Liver (tissue), 9 donors: ENCODE results near the gene ZDHHC14. TPM values are rescaled to one million over a fixed set of nuclear protein-coding genes. Genes with fewer than 3 reads are reported as not detected.

ENCODE experiments used
- DNase-seq: peaks from one replicate; pipeline ENCODE4 v3.0.0-alpha.2; 2017; ENCODE audit warnings: low spot score
- H3K27ac ChIP-seq, 2 donors: one replicate each; pipeline ENCODE4 v1.7.0; 2013; ENCODE audit warnings: inconsistent platforms in 2 of 2, low read length in 2 of 2, control low read depth in 1 of 2, low read depth in 1 of 2, mild to moderate bottlenecking in 1 of 2
- H3K27me3 ChIP-seq, 4 donors: one replicate each; pipeline versions ENCODE4 v1.6.1 to v1.7.0; 2013; ENCODE audit warnings: low read length in 3 of 4, inconsistent platforms in 1 of 4, mild to moderate bottlenecking in 1 of 4, moderate library complexity in 1 of 4; ENCODE audit not compliant: control insufficient read depth in 4 of 4, insufficient read depth in 4 of 4
- H3K36me3 ChIP-seq, 4 donors: one replicate each; pipeline versions ENCODE4 v1.6.1 to v1.7.0; 2013; ENCODE audit warnings: low read length in 3 of 4, mild to moderate bottlenecking in 3 of 4, low read depth in 1 of 4, moderate library complexity in 1 of 4; ENCODE audit not compliant: control insufficient read depth in 4 of 4, insufficient read depth in 3 of 4
- H3K4me1 ChIP-seq, 4 donors: one replicate each; pipeline versions ENCODE4 v1.6.1 to v1.7.0; 2013; ENCODE audit warnings: low read length in 3 of 4, mild to moderate bottlenecking in 3 of 4, moderate library complexity in 1 of 4; ENCODE audit not compliant: control insufficient read depth in 4 of 4, insufficient read depth in 4 of 4
- H3K4me3 ChIP-seq, 3 donors: one replicate each; pipeline versions ENCODE4 v1.6.1 to v1.7.0; 2013; ENCODE audit warnings: low read length in 3 of 3, control low read depth in 1 of 3, low read depth in 1 of 3, mild to moderate bottlenecking in 1 of 3
- H3K9ac ChIP-seq, 2 donors: one replicate each; pipeline ENCODE4 v1.7.0; 2013; ENCODE audit warnings: low read length in 2 of 2, mild to moderate bottlenecking in 2 of 2, moderate library complexity in 2 of 2, control low read depth in 1 of 2, low read depth in 1 of 2
- H3K9me3 ChIP-seq, 4 donors: one replicate each; pipeline versions ENCODE4 v1.6.1 to v1.7.0; 2013; ENCODE audit warnings: low read length in 3 of 4; ENCODE audit not compliant: control insufficient read depth in 4 of 4
- CTCF ChIP-seq: fragments of 150-350 bp; IDR thresholded peaks from 2 replicates; pipeline ENCODE4 v1.5.1; 2017; ENCODE audit warnings: improper control_type of control experiment, low read depth, low read length; ENCODE audit not compliant: missing input control
- FOXA1 ChIP-seq: IDR thresholded peaks from 2 replicates; pipeline ENCODE4 v1.6.1; 2016; ENCODE audit warnings: antibody characterized with exemption
- FOXA2 ChIP-seq: IDR thresholded peaks from 2 replicates; pipeline ENCODE4 v1.6.1; 2016; ENCODE audit warnings: antibody characterized with exemption
- GABPA ChIP-seq, 2 donors: IDR thresholded peaks in 1 of 2; conservative IDR thresholded peaks in 1 of 2; 2 replicates each; pipeline ENCODE4 v1.6.1; 2016; ENCODE audit warnings: antibody characterized with exemption in 2 of 2, mild to moderate bottlenecking in 1 of 2, moderate library complexity in 1 of 2
- MAX ChIP-seq: IDR thresholded peaks from 2 replicates; pipeline ENCODE4 v1.6.1; 2016; ENCODE audit warnings: antibody characterized with exemption
- SP1 ChIP-seq: IDR thresholded peaks from 2 replicates; pipeline ENCODE4 v1.6.1; 2018; ENCODE audit warnings: antibody characterized with exemption, mild to moderate bottlenecking
- TAF1 ChIP-seq: conservative IDR thresholded peaks from 2 replicates; pipeline ENCODE4 v1.6.1; 2016; ENCODE audit warnings: antibody characterized with exemption, mild to moderate bottlenecking
- YY1 ChIP-seq: IDR thresholded peaks from 2 replicates; pipeline ENCODE4 v1.6.1; 2016; ENCODE audit warnings: antibody characterized with exemption, mild to moderate bottlenecking
- WGBS: extraction: QIAGEN DNeasy Blood & Tissue Kit; methylation state at CpG from one replicate; pipeline ENCODE4 v1.1.7; 2013; 5-methylcytosine and 5-hydroxymethylcytosine counted together
- polyA plus RNA-seq, 2 donors: library from polyadenylated mRNA; stranded (reverse) in 1 of 2; unstranded in 1 of 2; fragments of 200-250 nt in 1 of 2; fragments of >200 nt in 1 of 2; fragmentation: Nextera tagmentation in 1 of 2; extraction: Ambion mirVana in 1 of 2; gene quantifications; one replicate each; pipeline versions ENCODE4 v1.2.1 to v1.2.3, GENCODE V29; 2013 to 2015
- total RNA-seq, 2 donors: library from RNA; depleted of rRNA; stranded (reverse); fragments of >200 nt; gene quantifications; one replicate each; pipeline ENCODE4 v1.2.3, GENCODE V29; 2014
- TF ChIP-seq, protein P1 (sequence below): IDR thresholded peaks from 2 replicates; pipeline ENCODE4 v1.6.1; 2016; ENCODE audit warnings: antibody characterized with exemption, mild to moderate bottlenecking
- TF ChIP-seq, protein P2 (sequence below): IDR thresholded peaks from 2 replicates; pipeline ENCODE4 v1.6.1; 2016; ENCODE audit warnings: antibody characterized with exemption
- donor health status: healthy.
- donor health status: healthy.
- donor health status: healthy.
- donor health status: healthy.
- donor health status: healthy.

The ZDHHC14 gene
- total and polyA plus RNA-seq, 4 donors, result 4.4 to 11.7 (median 8.4) TPM

- no peaks in the 10 kb centered on the region for H3K36me3 ChIP-seq
- peaks cover 0 to 5% (median under 1%) of the 10 kb centered on the region in 4 donors for H3K9me3 ChIP-seq
- H3K4me3 ChIP-seq, result no peak overlapping the region
- 92% methylated on average over 3 of the region's 3 CpGs for WGBS
- no peaks in the 10 kb centered on the region for H3K27me3 ChIP-seq
- no peak for DNase-seq
- TF ChIP-seq GABPA (IDR thresholded peaks at IDR 0.05 in 1 of 2, conservative IDR thresholded peaks at IDR 0.05 in 1 of 2), result no peak
- TF ChIP-seq, protein P1, sequence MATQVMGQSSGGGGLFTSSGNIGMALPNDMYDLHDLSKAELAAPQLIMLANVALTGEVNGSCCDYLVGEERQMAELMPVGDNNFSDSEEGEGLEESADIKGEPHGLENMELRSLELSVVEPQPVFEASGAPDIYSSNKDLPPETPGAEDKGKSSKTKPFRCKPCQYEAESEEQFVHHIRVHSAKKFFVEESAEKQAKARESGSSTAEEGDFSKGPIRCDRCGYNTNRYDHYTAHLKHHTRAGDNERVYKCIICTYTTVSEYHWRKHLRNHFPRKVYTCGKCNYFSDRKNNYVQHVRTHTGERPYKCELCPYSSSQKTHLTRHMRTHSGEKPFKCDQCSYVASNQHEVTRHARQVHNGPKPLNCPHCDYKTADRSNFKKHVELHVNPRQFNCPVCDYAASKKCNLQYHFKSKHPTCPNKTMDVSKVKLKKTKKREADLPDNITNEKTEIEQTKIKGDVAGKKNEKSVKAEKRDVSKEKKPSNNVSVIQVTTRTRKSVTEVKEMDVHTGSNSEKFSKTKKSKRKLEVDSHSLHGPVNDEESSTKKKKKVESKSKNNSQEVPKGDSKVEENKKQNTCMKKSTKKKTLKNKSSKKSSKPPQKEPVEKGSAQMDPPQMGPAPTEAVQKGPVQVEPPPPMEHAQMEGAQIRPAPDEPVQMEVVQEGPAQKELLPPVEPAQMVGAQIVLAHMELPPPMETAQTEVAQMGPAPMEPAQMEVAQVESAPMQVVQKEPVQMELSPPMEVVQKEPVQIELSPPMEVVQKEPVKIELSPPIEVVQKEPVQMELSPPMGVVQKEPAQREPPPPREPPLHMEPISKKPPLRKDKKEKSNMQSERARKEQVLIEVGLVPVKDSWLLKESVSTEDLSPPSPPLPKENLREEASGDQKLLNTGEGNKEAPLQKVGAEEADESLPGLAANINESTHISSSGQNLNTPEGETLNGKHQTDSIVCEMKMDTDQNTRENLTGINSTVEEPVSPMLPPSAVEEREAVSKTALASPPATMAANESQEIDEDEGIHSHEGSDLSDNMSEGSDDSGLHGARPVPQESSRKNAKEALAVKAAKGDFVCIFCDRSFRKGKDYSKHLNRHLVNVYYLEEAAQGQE, result no peak
- TF ChIP-seq FOXA2, result no peak
- H3K9ac ChIP-seq, result no peak overlapping the region
- no peak overlapping the region for H3K27ac ChIP-seq
- peaks cover 3 to 25% (median 8%) of the 10 kb centered on the region in 4 donors for H3K4me1 ChIP-seq
Observed at GRCh38 chr6:157386454-157386853, 5.5 kb downstream of the ZDHHC14 start.

GRCh38 chr6:157388924-157389323 lies 7.9 kb downstream of the ZDHHC14 start:
- Histone ChIP-seq H3K4me3 (no peak overlapping the region), H3K9ac (no peak overlapping the region), H3K4me1 (peaks cover 0 to 9% (median under 1%) of the 10 kb centered on the region in 4 donors), H3K36me3 (no peaks in the 10 kb centered on the region), H3K27me3 (no peaks in the 10 kb centered on the region), H3K27ac (no peak overlapping the region), H3K9me3 (peaks cover 0 to 5% (median under 1%) of the 10 kb centered on the region in 4 donors)
- TF ChIP-seq, protein P2, sequence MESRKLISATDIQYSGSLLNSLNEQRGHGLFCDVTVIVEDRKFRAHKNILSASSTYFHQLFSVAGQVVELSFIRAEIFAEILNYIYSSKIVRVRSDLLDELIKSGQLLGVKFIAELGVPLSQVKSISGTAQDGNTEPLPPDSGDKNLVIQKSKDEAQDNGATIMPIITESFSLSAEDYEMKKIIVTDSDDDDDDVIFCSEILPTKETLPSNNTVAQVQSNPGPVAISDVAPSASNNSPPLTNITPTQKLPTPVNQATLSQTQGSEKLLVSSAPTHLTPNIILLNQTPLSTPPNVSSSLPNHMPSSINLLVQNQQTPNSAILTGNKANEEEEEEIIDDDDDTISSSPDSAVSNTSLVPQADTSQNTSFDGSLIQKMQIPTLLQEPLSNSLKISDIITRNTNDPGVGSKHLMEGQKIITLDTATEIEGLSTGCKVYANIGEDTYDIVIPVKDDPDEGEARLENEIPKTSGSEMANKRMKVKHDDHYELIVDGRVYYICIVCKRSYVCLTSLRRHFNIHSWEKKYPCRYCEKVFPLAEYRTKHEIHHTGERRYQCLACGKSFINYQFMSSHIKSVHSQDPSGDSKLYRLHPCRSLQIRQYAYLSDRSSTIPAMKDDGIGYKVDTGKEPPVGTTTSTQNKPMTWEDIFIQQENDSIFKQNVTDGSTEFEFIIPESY, result no peak
- TF ChIP-seq TAF1 (no peak), MAX (no peak), YY1 (no peak), SP1 (no peak), FOXA1 (no peak), FOXA2 (no peak), CTCF (no peak), GABPA (IDR thresholded peaks at IDR 0.05 in 1 of 2, conservative IDR thresholded peaks at IDR 0.05 in 1 of 2) (no peak)
- TF ChIP-seq, protein P1, result no peak
- no peak for DNase-seq
- WGBS, result 97% methylated on average over 2 of the region's 2 CpGs
